Measurements from ENCODE around the gene ABCG4. TPM values are rescaled to one million over a fixed set of nuclear protein-coding genes. Genes with fewer than 3 reads are reported as not detected.

Gene ABCG4
- total RNA-seq, 3 donors from 2014 or later: 0.16 TPM; not detected in 2

- Histone ChIP-seq H3K4me1 (no peaks in the 10 kb centered on the region), H3K36me3 (no peaks in the 10 kb centered on the region), H3K9me3 (no peaks in the 10 kb centered on the region), H3K27me3 (no peaks in the 10 kb centered on the region), H3K27ac (no peak overlapping the region), H3K4me3 (no peak overlapping the region)
- no peak for TF ChIP-seq POLR2AphosphoS5 (IDR thresholded peaks at IDR 0.05)
- no peak for TF ChIP-seq CTCF (IDR thresholded peaks at IDR 0.05)
- no peak for TF ChIP-seq POLR2A (IDR thresholded peaks at IDR 0.05)
- intact Hi-C loops (cut with DNase I; ENCODE audit: low total_unique reads): no loop called here
- no peak for DNase-seq (ENCODE audit: low spot score in 2 of 2)
Observed at GRCh38 chr11:119202554-119202953, 53.7 kb downstream of the ABCG4 start.

GRCh38 chr11:119204066-119204465 is 55.2 kb downstream of the ABCG4 start:
- intact Hi-C loops (cut with DNase I; ENCODE audit: low total_unique reads): no loop called here

GRCh38 chr11:119205080-119205479 is 56.2 kb downstream of the ABCG4 start:
- H3K4me1 ChIP-seq: no peaks in the 10 kb centered on the region
- no peaks in the 10 kb centered on the region for H3K27me3 ChIP-seq
- H3K36me3 ChIP-seq: no peaks in the 10 kb centered on the region
- TF ChIP-seq CTCF (IDR thresholded peaks at IDR 0.05) (no peak), POLR2AphosphoS5 (IDR thresholded peaks at IDR 0.05) (no peak), POLR2A (IDR thresholded peaks at IDR 0.05) (no peak)
- peak overlapping the region in 1 of 2 donors; percentile 94 for H3K27ac ChIP-seq
- no peaks in the 10 kb centered on the region for H3K9me3 ChIP-seq
- peak in 1 of 2 donors; percentile 39 for DNase-seq (ENCODE audit: low spot score in 2 of 2)
- intact Hi-C loops (cut with DNase I; ENCODE audit: low total_unique reads): no loop called here
- H3K4me3 ChIP-seq: peak overlapping the region; percentile 80 to 90 (median 89)

More at GRCh38 chr11:119204066-119204465, 55.2 kb downstream of the ABCG4 start:
- TF ChIP-seq CTCF (IDR thresholded peaks at IDR 0.05) (no peak), POLR2AphosphoS5 (IDR thresholded peaks at IDR 0.05) (no peak), POLR2A (IDR thresholded peaks at IDR 0.05) (no peak)
- Histone ChIP-seq H3K4me1 (no peaks in the 10 kb centered on the region), H3K27me3 (no peaks in the 10 kb centered on the region), H3K9me3 (no peaks in the 10 kb centered on the region), H3K4me3 (no peak overlapping the region), H3K36me3 (no peaks in the 10 kb centered on the region), H3K27ac (no peak overlapping the region)
- DNase-seq (ENCODE audit: low spot score in 2 of 2): peak in 1 of 2 donors; percentile 36

GRCh38 chr11:119205574-119206510 is 57.0 kb downstream of the ABCG4 start, which contains the start of gene CBL:
CBL (plus strand) TSS chr11:119206339; CDS start chr11:119206418, 79 bp downstream.
- Histone ChIP-seq H3K27ac (peak within 1 kb of the TSS; percentile 94 to 97), H3K4me1 (no peaks in the 10 kb centered on the region), H3K36me3 (no peaks in the 10 kb centered on the region), H3K4me3 (peak within 1 kb of the TSS; percentile 80 to 90 (median 89)), H3K27me3 (no peaks in the 10 kb centered on the region), H3K9me3 (no peaks in the 10 kb centered on the region)
- no peak for TF ChIP-seq POLR2A (IDR thresholded peaks at IDR 0.05)
- TF ChIP-seq POLR2AphosphoS5 (IDR thresholded peaks at IDR 0.05): peak in 1 of 3 donors; percentile 44
- TF ChIP-seq CTCF (IDR thresholded peaks at IDR 0.05): peak; percentile 67 to 95 (median 94)
- DNase-seq (ENCODE audit: low spot score in 2 of 2): peak; percentile 91 to 97
- intact Hi-C loops (cut with DNase I; ENCODE audit: low total_unique reads): no loop called here
